DND-41 (cell line): ENCODE measurements around the gene NFXL1.

Source experiments
- CTCF ChIP-seq: IDR thresholded peaks from 2 replicates; pipeline ENCODE4 v1.5.1; 2012; ENCODE audit warnings: borderline replicate concordance, low read length, moderate library complexity, mild to moderate bottlenecking; ENCODE audit not compliant: poor library complexity, severe bottlenecking; ENCODE audit errors: extremely low read depth
- EZH2 ChIP-seq: IDR thresholded peaks from 3 replicates; pipeline ENCODE4 v1.6.1; 2012; ENCODE audit warnings: borderline replicate concordance, low read depth, mild to moderate bottlenecking, moderate library complexity, low read length, inconsistent platforms; ENCODE audit not compliant: severe bottlenecking

GRCh38 chr4:47945930-47946726 is 31.7 kb upstream of the NFXL1 start:
- TF ChIP-seq CTCF = no peak
- no peak for TF ChIP-seq EZH2
